Epithelial cell of proximal tubule (primary cell): ENCODE measurements around the gene BFSP1. TPM values are rescaled to one million over a fixed set of nuclear protein-coding genes. Genes with fewer than 3 reads are reported as not detected.
A peak's percentile ranks its signal among the peaks of the same experiment; 100 is the strongest.

ENCODE experiments used
- DNase-seq: peaks from one replicate; pipeline ENCODE4 v3.0.0-alpha.2; 2011; ENCODE audit warnings: low read depth
- H3K4me3 ChIP-seq: 2 replicates; pipeline ENCODE4 v1.5.1; 2011; ENCODE audit warnings: low read depth, mild to moderate bottlenecking, low read length
- total RNA-seq: library from RNA; depleted of rRNA; stranded (reverse); fragments of >200 nt; gene quantifications from 2 replicates; pipeline ENCODE4 v1.2.3, GENCODE V29; 2015
- TF ChIP-seq, protein P1 (sequence below): conservative IDR thresholded peaks from 2 replicates; pipeline ENCODE4 v1.5.1; 2012; ENCODE audit warnings: low read depth, mild to moderate bottlenecking, low read length

The BFSP1 gene
- total RNA-seq, 1 donor from 2014 or later = 2.3 TPM

DNA sequence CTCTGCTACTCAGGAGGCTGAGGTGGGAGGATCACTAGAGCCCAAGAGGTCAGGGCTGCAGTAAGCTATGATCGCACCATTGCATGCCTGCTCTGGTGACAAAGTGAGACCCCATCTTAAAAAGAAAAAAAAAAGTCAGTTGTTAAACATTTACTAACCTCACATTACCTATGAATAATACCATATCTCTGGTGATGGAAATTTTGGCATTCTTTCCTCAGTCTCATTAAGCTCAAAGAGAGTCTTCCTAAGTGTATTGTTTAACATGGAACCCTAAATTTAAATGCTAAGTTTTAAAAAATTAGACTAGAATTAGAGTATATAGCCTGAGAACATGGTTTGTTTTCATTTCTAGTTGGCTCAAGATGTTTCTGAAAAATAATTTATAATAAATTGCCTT is 11.3 kb upstream of the BFSP1 start:
- no peak overlapping the region for H3K4me3 ChIP-seq
- TF ChIP-seq, protein P1, sequence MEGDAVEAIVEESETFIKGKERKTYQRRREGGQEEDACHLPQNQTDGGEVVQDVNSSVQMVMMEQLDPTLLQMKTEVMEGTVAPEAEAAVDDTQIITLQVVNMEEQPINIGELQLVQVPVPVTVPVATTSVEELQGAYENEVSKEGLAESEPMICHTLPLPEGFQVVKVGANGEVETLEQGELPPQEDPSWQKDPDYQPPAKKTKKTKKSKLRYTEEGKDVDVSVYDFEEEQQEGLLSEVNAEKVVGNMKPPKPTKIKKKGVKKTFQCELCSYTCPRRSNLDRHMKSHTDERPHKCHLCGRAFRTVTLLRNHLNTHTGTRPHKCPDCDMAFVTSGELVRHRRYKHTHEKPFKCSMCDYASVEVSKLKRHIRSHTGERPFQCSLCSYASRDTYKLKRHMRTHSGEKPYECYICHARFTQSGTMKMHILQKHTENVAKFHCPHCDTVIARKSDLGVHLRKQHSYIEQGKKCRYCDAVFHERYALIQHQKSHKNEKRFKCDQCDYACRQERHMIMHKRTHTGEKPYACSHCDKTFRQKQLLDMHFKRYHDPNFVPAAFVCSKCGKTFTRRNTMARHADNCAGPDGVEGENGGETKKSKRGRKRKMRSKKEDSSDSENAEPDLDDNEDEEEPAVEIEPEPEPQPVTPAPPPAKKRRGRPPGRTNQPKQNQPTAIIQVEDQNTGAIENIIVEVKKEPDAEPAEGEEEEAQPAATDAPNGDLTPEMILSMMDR = no peak
- no peak for DNase-seq

DNA sequence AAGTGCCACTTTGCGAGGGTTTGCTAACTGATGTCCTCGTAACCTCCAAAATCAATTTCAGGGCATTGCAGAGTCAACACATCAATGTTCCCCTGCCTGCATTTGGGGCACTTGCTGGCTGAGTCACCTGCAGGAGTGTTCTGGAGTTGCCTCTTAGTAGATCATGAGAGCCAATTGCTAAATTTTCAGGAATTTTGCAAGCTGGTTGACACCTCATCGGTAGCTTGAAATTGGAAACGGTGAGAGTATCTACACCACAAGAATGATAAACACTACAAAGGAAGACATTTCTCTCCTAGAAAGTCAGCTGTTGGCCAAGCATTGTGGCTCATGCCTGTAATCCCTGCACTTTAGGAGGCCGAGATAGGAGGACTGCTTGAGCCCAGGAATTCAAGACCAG is 10.8 kb upstream of the BFSP1 start:
- no peak overlapping the region for H3K4me3 ChIP-seq
- TF ChIP-seq, protein P1 = no peak
- DNase-seq = no peak

DNA sequence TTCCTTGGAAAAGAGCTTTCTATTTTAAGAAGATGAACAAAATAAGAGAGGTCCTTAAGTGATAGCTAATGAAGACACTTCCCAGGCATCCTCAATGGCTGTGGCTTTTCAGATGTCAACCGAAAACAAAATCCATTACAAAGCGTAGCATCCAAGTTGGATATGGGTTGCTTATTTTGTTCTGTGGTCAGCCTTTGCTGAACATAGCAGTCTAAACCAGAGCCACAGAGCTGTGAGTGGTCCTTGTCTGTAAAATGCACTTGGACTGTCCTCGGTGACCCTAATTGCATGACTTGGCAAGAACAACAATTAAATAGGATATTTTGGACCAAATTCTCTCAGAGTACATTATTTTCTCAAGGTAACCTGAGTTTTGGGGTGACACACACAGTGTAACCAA is 10.4 kb upstream of the BFSP1 start:
- no peak for DNase-seq
- no peak overlapping the region for H3K4me3 ChIP-seq
- TF ChIP-seq, protein P1 = no peak

DNA sequence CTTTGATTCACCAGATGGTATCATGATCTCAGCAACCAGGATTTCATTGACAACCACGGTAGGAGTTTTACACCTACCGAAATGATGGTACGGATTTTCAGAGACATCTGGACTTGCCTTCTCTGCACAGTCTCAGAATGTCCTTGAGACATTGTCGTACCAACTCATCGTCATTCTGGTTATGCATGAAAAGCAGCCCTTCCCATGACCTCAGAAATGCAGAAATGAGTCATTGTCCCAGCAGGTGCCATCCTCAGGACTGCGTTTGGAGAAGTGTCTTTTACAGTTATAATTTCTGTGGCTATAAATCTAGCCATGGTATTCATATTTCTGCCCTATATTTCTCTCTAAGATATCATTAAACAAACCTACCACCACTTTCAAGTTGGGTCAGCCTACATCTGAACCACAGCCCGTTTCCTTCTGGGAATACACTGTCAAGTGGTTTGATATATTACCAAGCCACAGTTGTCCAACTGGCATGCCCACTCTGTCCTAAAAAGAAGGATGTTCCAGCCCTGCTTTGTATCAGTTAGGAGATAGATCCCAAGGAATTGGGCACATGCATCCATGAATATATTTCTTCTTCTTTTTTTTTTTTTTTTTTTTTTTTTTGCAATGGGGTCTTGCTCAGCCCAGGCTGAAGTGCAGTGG is 7.5 kb upstream of the BFSP1 start:
- TF ChIP-seq, protein P1 = no peak
- DNase-seq = no peak
- no peak overlapping the region for H3K4me3 ChIP-seq

DNA sequence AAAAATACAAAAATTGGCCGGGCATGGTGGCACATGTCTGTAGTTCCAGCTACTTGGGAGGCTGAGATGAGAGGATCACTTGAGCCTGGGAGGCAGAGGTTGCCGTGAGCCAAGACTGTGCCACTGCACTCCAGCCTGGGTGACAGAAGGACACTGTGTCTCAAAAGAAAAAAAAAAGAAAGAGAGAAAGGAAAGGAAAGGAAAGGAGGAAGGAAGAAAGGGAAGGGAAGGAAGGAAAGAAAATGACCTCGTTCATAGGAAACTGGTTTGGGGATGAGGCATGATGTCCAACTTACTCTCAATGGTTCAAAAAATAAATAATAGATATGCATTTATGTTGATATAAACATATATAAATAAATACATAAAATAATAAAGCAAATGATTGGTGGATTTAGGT is 6.8 kb upstream of the BFSP1 start:
- TF ChIP-seq, protein P1 = no peak
- no peak for DNase-seq
- no peak overlapping the region for H3K4me3 ChIP-seq

DNA sequence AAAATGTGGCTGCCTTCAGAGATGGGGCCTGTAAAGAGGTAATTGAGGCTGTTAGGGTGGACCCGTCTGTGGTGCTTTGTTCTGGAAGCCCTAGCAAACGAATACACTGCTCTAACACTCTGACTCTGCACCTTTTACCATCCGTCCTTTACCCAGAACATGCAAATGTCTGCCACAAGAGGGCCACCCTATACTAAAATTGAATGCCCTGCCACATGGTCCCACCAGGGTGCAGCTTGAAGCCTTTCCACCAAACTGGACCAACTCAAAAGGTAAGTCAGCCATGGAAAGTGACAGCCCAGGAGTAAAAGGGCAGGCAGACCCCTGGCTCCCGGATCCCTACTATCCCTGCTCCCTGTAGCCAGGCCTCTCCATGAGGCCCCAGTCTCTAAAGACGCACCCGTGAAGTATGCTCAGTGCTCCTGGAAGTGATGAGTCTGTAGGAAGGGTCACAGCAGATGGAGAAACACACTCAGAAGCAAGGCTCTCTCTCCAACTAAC is 5.8 kb upstream of the BFSP1 start:
- no peak overlapping the region for H3K4me3 ChIP-seq
- DNase-seq = no peak
- TF ChIP-seq, protein P1 = peak; percentile 95

DNA sequence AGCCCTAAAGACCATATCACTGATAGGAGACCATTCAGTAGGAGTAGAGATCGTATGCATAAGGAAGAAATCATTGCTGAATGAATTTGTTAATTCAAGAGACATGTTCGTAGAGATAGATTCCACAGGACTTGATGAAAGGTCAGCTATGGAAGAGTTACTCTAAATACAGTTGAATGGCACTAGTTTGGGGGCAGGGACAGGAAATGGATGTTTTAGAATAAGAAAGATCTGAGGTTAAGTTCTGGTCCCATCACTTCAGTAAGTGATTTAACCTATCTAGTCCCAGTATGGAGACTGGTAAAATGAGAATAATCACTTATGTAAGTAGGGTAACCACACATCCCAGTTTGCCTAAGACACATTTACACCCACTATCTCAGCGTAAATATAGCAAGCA is 2.9 kb upstream of the BFSP1 start:
- no peak for DNase-seq
- H3K4me3 ChIP-seq = no peak overlapping the region
- TF ChIP-seq, protein P1 = no peak
